HEK293 (cell line): ENCODE results near the gene EYA2.

Experiments
- CTCF ChIA-PET: fragments of 350-600 bp; formaldehyde crosslinking; extraction: SDS; loops from one replicate; lab custom pipeline; 2021; ENCODE audit warnings: antibody characterized with exemption; lab: Yijun Ruan, JAX
- POLR2A ChIA-PET: fragments of 300-600 bp; formaldehyde crosslinking; extraction: SDS; loops from one replicate; lab custom pipeline; 2020; ENCODE audit warnings: antibody characterized with exemption, inconsistent platforms; lab: Yijun Ruan, JAX
- H3K27ac ChIP-seq: fragments of 200-500 bp; sonication (Bioruptor generic); 2 replicates; pipeline ENCODE4 v1.5.1; 2014; ENCODE audit warnings: low read depth, low read length, control low read depth, inconsistent platforms; ENCODE audit errors: extremely low read depth
- H3K36me3 ChIP-seq, 2 experiments: fragments of 200-500 bp in 1 of 2; sonication (Bioruptor generic) in 1 of 2; 1 replicate in 1 of 2; 2 replicates in 1 of 2; pipeline ENCODE4 v1.5.1; 2014 to 2017; ENCODE audit warnings: inconsistent platforms in 2 of 2, low read length in 2 of 2; ENCODE audit not compliant: control insufficient read depth in 2 of 2, insufficient read depth in 1 of 2
- H3K4me1 ChIP-seq: fragments of 200-500 bp; sonication (Bioruptor generic); 2 replicates; pipeline ENCODE4 v1.5.1; 2014; ENCODE audit warnings: mild to moderate bottlenecking, low read length, inconsistent platforms; ENCODE audit not compliant: control insufficient read depth, insufficient read depth
- H3K4me3 ChIP-seq: 2 replicates; pipeline ENCODE4 v1.5.1; 2011; ENCODE audit warnings: low read depth, mild to moderate bottlenecking, control low read depth, low read length, moderate library complexity
- H3K9me3 ChIP-seq: fragments of 200-500 bp; sonication (Bioruptor generic); 2 replicates; pipeline ENCODE4 v1.5.1; 2014; ENCODE audit warnings: low read depth, low read length, inconsistent platforms; ENCODE audit not compliant: control insufficient read depth, insufficient read depth
- KLF16 ChIP-seq: fragments of 450-650 bp; formaldehyde crosslinking; IDR thresholded peaks from 2 replicates; pipeline ENCODE4 v1.5.1; 2017; ENCODE audit warnings: missing biosample characterization, missing genetic modification characterization
- OVOL3 ChIP-seq: fragments of 450-650 bp; formaldehyde crosslinking; IDR thresholded peaks from 2 replicates; pipeline ENCODE4 v1.5.1; 2016; ENCODE audit warnings: missing biosample characterization, missing genetic modification characterization
- SP3 ChIP-seq: fragments of 450-650 bp; formaldehyde crosslinking; IDR thresholded peaks from 2 replicates; pipeline ENCODE4 v1.5.1; 2016; ENCODE audit warnings: missing biosample characterization, missing genetic modification characterization
- ZNF138 ChIP-seq: fragments of 450-650 bp; formaldehyde crosslinking; IDR thresholded peaks from 2 replicates; pipeline ENCODE4 v1.5.1; 2016; ENCODE audit warnings: missing biosample characterization, missing genetic modification characterization, borderline replicate concordance
- ZNF221 ChIP-seq: fragments of 450-650 bp; formaldehyde crosslinking; IDR thresholded peaks from 2 replicates; pipeline ENCODE4 v1.5.1; 2017; ENCODE audit warnings: missing biosample characterization, missing genetic modification characterization, borderline replicate concordance
- ZNF248 ChIP-seq: fragments of 450-650 bp; formaldehyde crosslinking; IDR thresholded peaks from 2 replicates; pipeline ENCODE4 v1.5.1; 2017; ENCODE audit warnings: missing biosample characterization, missing genetic modification characterization
- ZNF324 ChIP-seq: fragments of 450-650 bp; formaldehyde crosslinking; IDR thresholded peaks from 2 replicates; pipeline ENCODE4 v1.5.1; 2016; ENCODE audit warnings: missing biosample characterization, missing genetic modification characterization
- ZNF391 ChIP-seq: fragments of 450-650 bp; formaldehyde crosslinking; IDR thresholded peaks from 2 replicates; pipeline ENCODE4 v1.5.1; 2016; ENCODE audit warnings: low read depth, missing biosample characterization, missing genetic modification characterization, borderline replicate concordance
- ZNF423 ChIP-seq: fragments of 450-650 bp; formaldehyde crosslinking; IDR thresholded peaks from 2 replicates; pipeline ENCODE4 v1.5.1; 2016; ENCODE audit warnings: missing biosample characterization, missing genetic modification characterization
- ZNF530 ChIP-seq: fragments of 450-650 bp; formaldehyde crosslinking; IDR thresholded peaks from 2 replicates; pipeline ENCODE4 v1.5.1; 2016; ENCODE audit warnings: low read depth, missing biosample characterization, missing genetic modification characterization
- ZNF558 ChIP-seq: fragments of 450-650 bp; formaldehyde crosslinking; IDR thresholded peaks from 2 replicates; pipeline ENCODE4 v1.5.1; 2016; ENCODE audit warnings: missing biosample characterization, missing genetic modification characterization
- ZNF670 ChIP-seq: fragments of 450-650 bp; formaldehyde crosslinking; IDR thresholded peaks from 2 replicates; pipeline ENCODE4 v1.5.1; 2016; ENCODE audit warnings: missing biosample characterization, missing genetic modification characterization, low read depth
- ZNF701 ChIP-seq: fragments of 450-650 bp; formaldehyde crosslinking; IDR thresholded peaks from 2 replicates; pipeline ENCODE4 v1.5.1; 2016; ENCODE audit warnings: missing biosample characterization, missing genetic modification characterization
- TF ChIP-seq, protein P1 (sequence below): fragments of 450-650 bp; formaldehyde crosslinking; IDR thresholded peaks from 2 replicates; pipeline ENCODE4 v1.5.1; 2016; ENCODE audit warnings: missing biosample characterization, missing genetic modification characterization
- TF ChIP-seq, protein P2 (sequence below): fragments of 450-650 bp; formaldehyde crosslinking; IDR thresholded peaks from 2 replicates; pipeline ENCODE4 v1.5.1; 2016; ENCODE audit warnings: missing biosample characterization, missing genetic modification characterization
- TF ChIP-seq, protein P3 (sequence below): fragments of 450-650 bp; formaldehyde crosslinking; optimal IDR thresholded peaks from 2 replicates; pipeline ENCODE3; 2016; ENCODE audit warnings: missing biosample characterization, mild to moderate bottlenecking, missing genetic modification characterization
- TF ChIP-seq, protein P4 (sequence below): fragments of 450-650 bp; formaldehyde crosslinking; IDR thresholded peaks from 2 replicates; pipeline ENCODE4 v1.5.1; 2016; ENCODE audit warnings: missing biosample characterization, missing genetic modification characterization, borderline replicate concordance
- TF ChIP-seq, protein P5 (sequence below): fragments of 450-650 bp; formaldehyde crosslinking; IDR thresholded peaks from 2 replicates; pipeline ENCODE4 v1.5.1; 2016; ENCODE audit warnings: missing biosample characterization, missing genetic modification characterization
- TF ChIP-seq, protein P6 (sequence below): fragments of 450-650 bp; formaldehyde crosslinking; IDR thresholded peaks from 2 replicates; pipeline ENCODE4 v1.5.1; 2016; ENCODE audit warnings: missing biosample characterization, missing genetic modification characterization

Gene EYA2

DNA sequence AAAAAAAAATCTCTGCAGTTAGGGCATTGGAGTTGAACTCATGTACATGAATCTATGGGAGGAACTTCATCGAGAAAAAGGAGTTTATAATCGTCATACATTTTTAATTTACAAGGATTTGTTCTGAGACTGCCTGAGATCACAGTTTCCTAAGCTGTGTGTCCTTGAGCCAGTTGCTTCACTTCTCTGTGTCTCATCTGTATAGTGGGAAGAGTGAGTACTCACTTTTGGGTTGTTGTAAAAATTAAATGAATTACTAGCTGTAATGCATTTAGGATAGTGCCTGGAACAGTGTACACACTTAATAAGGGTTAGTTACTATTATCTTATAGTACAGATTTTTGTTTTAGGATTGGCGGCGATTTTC is 42.5 kb downstream of the EYA2 start (continued):
- TF ChIP-seq, protein P1, sequence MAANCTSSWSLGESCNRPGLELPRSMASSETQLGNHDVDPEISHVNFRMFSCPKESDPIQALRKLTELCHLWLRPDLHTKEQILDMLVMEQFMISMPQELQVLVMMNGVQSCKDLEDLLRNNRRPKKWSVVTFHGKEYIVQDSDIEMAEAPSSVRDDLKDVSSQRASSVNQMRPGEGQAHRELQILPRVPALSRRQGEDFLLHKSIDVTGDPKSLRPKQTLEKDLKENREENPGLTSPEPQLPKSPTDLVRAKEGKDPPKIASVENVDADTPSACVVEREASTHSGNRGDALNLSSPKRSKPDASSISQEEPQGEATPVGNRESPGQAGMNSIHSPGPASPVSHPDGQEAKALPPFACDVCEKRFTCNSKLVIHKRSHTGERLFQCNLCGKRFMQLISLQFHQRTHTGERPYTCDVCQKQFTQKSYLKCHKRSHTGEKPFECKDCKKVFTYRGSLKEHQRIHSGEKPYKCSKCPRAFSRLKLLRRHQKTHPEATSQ (tag by site-specific recombination): no peak

DNA sequence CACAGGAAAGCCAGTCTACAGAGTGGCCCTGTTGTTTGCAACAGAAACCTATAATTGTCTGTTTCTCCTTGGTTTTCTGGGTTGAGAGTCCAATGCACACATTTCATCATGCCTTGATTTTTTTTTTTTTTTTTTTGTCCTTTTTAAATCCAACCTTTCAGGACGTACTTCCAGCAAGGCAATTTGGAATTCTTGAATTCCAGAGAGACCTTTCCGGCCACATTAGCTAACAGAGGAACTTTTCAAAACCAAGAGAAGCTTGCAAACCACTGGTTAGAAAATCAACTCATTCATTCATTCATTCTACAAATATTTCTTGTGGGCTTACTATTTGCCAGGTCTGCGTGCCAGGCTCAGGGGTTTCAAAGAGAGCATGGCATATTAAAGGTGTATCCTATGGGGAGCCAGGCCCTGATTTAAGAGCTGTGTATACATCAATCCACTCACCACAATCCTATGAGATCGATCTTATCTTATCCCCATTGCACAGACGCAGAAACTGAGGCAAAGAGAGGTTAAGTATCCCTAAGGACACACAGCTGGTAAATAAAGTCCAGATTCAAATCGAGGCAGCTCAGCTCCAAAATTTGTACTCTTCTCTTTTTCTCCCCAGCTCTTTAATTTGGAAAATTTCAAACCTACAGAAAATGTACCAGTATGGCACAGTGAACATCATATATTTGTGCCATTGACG is 43.0 kb downstream of the EYA2 start:
- no peaks in the 10 kb centered on the region for H3K4me1 ChIP-seq
- ChIA-PET CTCF (interaction anchor here (0.6 to 0.8 kb wide), 2 partner anchors 212 to 216 kb away, joined by 5 to 8 read pairs; no protein-coding TSS in a partner anchor), POLR2A (no interaction called here)
- TF ChIP-seq KLF16 (tag by site-specific recombination) (no peak), ZNF324 (tag by site-specific recombination) (no peak)
- TF ChIP-seq, protein P2, sequence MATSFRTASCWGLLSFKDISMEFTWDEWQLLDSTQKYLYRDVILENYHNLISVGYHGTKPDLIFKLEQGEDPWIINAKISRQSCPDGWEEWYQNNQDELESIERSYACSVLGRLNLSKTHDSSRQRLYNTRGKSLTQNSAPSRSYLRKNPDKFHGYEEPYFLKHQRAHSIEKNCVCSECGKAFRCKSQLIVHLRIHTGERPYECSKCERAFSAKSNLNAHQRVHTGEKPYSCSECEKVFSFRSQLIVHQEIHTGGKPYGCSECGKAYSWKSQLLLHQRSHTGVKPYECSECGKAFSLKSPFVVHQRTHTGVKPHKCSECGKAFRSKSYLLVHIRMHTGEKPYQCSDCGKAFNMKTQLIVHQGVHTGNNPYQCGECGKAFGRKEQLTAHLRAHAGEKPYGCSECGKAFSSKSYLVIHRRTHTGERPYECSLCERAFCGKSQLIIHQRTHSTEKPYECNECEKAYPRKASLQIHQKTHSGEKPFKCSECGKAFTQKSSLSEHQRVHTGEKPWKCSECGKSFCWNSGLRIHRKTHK (tag by site-specific recombination): no peak
- H3K36me3 ChIP-seq: no peaks in the 10 kb centered on the region
- H3K4me3 ChIP-seq: no peak overlapping the region
- H3K27ac ChIP-seq: no peak overlapping the region
- H3K9me3 ChIP-seq: no peaks in the 10 kb centered on the region

DNA sequence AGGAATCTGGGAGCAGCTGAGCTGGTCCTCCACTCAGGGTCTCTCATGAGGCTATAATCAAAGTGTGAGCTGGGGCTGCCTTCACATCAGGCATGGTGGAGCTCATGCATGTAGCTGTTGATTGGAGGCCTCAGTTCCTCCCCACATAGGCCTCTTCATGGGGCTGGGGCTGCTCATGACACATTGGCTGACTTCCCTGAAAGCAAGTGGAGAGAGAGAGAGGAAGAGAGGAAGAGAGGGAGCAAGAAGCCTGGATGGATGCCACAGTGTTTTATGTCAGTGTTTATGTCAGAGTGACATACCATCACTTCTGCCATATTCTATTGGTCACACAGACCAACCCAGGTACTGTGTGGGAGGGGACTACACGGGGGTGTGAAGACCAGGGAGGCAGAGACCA is 43.8 kb downstream of the EYA2 start:
- H3K4me1 ChIP-seq: no peaks in the 10 kb centered on the region
- POLR2A ChIA-PET: no interaction called here
- H3K9me3 ChIP-seq: no peaks in the 10 kb centered on the region
- no peaks in the 10 kb centered on the region for H3K36me3 ChIP-seq
- H3K27ac ChIP-seq: no peak overlapping the region
- CTCF ChIA-PET: interaction anchor here (0.7 to 0.8 kb wide), 2 partner anchors 166 to 212 kb away, joined by 3 to 5 read pairs; no protein-coding TSS in a partner anchor
- H3K4me3 ChIP-seq: no peak overlapping the region
- no peak for TF ChIP-seq SP3 (tag by site-specific recombination)
- TF ChIP-seq ZNF530 (tag by site-specific recombination): no peak
- no peak for TF ChIP-seq ZNF670 (tag by site-specific recombination)
- no peak for TF ChIP-seq ZNF701 (tag by site-specific recombination)
- no peak for TF ChIP-seq ZNF391 (tag by site-specific recombination)
- TF ChIP-seq ZNF138 (tag by site-specific recombination): no peak
- no peak for TF ChIP-seq ZNF423 (tag by site-specific recombination)
- TF ChIP-seq, protein P3, sequence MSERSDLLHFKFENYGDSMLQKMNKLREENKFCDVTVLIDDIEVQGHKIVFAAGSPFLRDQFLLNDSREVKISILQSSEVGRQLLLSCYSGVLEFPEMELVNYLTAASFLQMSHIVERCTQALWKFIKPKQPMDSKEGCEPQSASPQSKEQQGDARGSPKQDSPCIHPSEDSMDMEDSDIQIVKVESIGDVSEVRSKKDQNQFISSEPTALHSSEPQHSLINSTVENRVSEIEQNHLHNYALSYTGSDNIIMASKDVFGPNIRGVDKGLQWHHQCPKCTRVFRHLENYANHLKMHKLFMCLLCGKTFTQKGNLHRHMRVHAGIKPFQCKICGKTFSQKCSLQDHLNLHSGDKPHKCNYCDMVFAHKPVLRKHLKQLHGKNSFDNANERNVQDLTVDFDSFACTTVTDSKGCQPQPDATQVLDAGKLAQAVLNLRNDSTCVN (tag by site-specific recombination): no peak
- TF ChIP-seq, protein P4, sequence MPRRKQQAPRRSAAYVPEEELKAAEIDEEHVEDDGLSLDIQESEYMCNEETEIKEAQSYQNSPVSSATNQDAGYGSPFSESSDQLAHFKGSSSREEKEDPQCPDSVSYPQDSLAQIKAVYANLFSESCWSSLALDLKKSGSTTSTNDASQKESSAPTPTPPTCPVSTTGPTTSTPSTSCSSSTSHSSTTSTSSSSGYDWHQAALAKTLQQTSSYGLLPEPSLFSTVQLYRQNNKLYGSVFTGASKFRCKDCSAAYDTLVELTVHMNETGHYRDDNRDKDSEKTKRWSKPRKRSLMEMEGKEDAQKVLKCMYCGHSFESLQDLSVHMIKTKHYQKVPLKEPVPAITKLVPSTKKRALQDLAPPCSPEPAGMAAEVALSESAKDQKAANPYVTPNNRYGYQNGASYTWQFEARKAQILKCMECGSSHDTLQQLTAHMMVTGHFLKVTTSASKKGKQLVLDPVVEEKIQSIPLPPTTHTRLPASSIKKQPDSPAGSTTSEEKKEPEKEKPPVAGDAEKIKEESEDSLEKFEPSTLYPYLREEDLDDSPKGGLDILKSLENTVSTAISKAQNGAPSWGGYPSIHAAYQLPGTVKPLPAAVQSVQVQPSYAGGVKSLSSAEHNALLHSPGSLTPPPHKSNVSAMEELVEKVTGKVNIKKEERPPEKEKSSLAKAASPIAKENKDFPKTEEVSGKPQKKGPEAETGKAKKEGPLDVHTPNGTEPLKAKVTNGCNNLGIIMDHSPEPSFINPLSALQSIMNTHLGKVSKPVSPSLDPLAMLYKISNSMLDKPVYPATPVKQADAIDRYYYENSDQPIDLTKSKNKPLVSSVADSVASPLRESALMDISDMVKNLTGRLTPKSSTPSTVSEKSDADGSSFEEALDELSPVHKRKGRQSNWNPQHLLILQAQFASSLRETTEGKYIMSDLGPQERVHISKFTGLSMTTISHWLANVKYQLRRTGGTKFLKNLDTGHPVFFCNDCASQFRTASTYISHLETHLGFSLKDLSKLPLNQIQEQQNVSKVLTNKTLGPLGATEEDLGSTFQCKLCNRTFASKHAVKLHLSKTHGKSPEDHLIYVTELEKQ (tag by site-specific recombination): no peak
- no peak for TF ChIP-seq OVOL3 (tag by site-specific recombination)
- no peak for TF ChIP-seq ZNF221 (tag by site-specific recombination)
- TF ChIP-seq, protein P5, sequence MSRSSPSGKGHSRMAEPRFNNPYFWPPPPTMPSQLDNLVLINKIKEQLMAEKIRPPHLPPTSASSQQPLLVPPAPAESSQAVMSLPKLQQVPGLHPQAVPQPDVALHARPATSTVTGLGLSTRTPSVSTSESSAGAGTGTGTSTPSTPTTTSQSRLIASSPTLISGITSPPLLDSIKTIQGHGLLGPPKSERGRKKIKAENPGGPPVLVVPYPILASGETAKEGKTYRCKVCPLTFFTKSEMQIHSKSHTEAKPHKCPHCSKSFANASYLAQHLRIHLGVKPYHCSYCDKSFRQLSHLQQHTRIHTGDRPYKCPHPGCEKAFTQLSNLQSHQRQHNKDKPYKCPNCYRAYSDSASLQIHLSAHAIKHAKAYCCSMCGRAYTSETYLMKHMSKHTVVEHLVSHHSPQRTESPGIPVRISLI: no peak
- TF ChIP-seq ZNF248 (tag by site-specific recombination): no peak
- TF ChIP-seq ZNF558: no peak
- TF ChIP-seq, protein P6, sequence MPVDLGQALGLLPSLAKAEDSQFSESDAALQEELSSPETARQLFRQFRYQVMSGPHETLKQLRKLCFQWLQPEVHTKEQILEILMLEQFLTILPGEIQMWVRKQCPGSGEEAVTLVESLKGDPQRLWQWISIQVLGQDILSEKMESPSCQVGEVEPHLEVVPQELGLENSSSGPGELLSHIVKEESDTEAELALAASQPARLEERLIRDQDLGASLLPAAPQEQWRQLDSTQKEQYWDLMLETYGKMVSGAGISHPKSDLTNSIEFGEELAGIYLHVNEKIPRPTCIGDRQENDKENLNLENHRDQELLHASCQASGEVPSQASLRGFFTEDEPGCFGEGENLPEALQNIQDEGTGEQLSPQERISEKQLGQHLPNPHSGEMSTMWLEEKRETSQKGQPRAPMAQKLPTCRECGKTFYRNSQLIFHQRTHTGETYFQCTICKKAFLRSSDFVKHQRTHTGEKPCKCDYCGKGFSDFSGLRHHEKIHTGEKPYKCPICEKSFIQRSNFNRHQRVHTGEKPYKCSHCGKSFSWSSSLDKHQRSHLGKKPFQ (tag by site-specific recombination): no peak
